Ramos (cell line): Measurements from ENCODE around the gene CHD6.

ENCODE experiments used
- in situ Hi-C: fragments of 300-500 bp; cut with MboI; formaldehyde crosslinking; loops from one replicate; pipeline ENCODE4 v1.14.3; 2022; ENCODE audit warnings: low sequenced_read_pairs; ENCODE audit not compliant: unreplicated experiment

The CHD6 gene

GRCh38 chr20:41621971-41622370 is 3.8 kb upstream of the CHD6 start:
- in situ Hi-C loops = no loop called here

DNA sequence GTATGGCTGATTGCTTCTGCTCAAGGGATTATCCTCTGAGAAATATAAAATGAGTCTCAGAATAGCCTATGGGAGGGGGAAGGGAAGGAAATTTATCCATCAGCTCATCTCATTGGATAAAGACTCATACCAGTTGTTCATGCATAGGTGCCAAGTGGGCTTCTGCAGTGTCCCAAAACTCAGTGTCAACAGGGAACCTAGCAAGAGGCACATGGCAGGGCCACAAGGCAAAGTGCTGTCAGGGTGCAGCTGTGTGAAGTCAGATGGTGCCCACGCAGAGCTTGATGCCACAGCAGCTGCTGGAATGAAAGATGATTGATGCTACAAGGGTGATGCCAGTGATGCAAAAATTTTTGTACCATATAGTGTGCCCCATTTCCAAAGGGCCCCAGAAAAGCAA is 3.2 kb upstream of the CHD6 start:
- in situ Hi-C loops = no loop called here

- in situ Hi-C loops = no loop called here
These were observed 1.4 kb upstream of the CHD6 start for GRCh38 chr20:41619360-41620100.

DNA sequence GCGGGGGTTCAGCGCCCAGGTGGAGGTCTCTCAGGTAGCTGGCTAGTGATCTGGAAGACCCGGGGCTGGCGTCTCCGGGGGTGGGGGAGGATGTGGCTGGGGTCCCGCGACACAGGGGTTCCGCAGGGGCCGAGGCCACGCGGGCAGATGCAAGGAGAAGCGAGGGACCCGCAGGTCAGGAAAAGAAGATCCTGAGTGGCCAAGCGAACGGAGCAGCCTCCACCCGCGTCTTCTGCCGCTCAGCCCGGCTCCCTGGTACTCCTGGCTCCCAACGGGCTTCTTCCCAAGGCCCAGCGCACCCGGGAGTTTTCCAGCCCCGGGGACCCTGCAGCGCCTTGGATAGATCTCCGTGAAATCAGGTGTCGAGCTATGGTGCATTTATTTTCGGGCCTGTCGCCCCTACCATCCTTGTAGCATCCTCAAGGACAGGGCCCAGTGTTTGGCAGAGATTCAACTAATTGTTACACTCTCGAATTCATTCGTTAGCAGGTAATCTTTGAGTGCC is 682 bp upstream of the CHD6 start:
- in situ Hi-C loops = no loop called here

- in situ Hi-C loops = no loop called here
These were observed 897 bp downstream of the CHD6 start for GRCh38 chr20:41617059-41617901.

DNA sequence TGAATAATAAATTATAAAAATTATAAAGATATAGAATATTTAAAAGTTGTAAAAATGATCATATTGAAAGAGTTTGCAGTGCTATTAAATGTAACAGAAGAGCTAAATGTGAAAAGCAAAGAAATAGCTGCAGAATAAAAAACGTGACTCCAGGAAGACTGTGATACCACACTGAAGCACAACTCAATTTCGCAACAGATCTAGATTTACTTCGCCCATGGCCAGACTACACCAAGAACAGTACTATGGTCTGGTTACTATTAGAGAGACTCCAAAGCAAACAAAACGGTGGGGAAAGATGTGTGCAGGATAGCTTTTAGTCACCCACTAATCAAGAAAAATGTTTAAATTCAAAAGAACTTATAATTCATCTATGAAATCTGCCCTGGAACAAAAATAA is 1.9 kb downstream of the CHD6 start:
- in situ Hi-C loops = no loop called here

- in situ Hi-C loops = no loop called here
These were observed 2.5 kb downstream of the CHD6 start for GRCh38 chr20:41615676-41616075.

- in situ Hi-C loops = no loop called here
These were observed 3.1 kb downstream of the CHD6 start for GRCh38 chr20:41615110-41615509.

- in situ Hi-C loops = no loop called here
These were observed 4.9 kb downstream of the CHD6 start for GRCh38 chr20:41613321-41613720.

DNA sequence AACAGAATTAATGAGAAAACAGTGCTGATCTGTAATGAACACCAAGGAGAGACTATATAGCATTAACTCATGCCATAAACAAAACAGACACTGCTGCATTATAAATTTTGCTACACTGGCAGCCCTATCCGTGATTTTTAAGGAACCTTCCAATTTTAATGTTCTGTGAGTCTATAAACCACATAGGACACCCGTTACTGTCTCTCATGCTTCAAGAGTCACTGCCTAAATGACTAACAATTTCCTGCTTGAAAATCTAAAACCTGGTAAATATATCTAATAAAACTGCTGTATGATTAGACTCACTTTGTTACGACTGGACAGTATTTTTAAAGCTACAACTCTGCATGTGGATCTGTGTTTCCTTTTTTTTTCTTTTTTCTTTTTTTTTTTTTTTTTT is 8.7 kb downstream of the CHD6 start:
- in situ Hi-C loops = no loop called here

GRCh38 chr20:41608606-41609005 is 9.6 kb downstream of the CHD6 start:
- in situ Hi-C loops = no loop called here

DNA sequence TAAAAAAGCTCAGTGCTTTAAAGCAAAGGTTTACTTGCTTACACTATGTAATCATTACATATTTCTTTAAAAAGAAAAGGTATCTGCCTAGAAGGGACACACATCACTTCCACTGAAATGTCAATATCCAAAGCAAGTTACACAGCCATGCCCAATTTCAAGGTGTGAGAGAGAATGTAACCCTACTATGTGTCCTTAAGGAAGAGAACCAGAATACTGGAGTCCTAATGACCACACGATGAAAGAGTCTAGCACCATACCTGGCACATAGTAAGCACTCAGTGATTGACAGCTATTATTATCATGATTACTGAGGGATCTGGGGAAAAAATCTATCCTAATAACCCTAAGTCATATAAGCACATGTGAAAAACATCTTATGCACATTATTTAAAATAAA is 10.4 kb downstream of the CHD6 start:
- in situ Hi-C loops = no loop called here

DNA sequence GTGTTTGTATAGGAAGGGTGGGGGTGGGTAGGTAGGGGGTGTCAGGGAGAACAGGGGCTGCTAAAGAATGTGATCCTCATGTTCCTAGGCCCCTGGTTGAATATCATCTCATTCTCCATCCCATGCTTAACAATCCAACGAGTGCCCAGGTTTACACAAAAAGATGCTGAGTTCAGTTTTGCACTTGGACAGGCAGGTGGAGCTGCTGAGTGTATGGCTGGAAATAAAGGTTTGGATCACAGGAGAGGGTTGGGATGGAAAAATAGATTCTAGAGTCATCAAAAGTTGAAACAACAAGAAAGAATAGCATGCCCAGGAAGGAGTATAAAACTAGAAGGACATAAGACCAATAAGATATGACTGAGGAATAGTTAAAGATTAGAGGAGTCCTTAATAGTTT is 14.2 kb downstream of the CHD6 start:
- in situ Hi-C loops = no loop called here

GRCh38 chr20:41601742-41602141 is 16.4 kb downstream of the CHD6 start:
- in situ Hi-C loops = no loop called here

DNA sequence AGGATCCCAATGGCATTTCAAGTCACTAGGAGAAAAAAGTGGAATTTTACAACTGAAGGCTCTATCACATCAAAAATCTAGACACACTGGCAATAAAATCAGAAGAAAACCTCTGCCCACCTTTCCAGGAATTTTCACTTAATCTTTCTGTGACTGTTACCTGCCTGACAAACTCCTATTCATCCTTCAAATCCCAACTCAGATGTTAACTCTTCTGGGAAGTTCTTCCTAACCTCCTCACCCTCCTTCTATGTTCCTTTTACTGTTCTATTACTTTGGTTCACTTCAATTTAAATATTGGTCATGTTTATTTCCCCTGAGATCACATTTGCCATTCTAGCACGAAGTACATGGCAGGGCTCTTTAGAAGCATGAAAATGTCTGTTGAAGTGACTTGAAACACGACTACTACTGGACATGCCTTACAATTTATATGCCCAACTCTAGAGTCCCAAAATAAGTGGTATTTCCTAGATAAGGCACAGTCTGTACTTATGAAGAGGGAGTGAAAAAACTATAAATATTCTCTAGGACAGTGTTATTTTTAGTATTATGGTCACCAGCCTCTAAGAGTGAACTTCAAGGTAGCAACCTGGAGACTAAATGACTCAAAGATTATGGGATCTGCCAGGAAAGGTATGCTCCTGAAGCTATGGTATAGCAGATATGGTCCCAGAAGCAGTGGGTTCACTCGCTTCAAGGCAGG is 17.1 kb downstream of the CHD6 start:
- in situ Hi-C loops = no loop called here

GRCh38 chr20:41599699-41600104 is 18.5 kb downstream of the CHD6 start:
- in situ Hi-C loops = no loop called here

GRCh38 chr20:41598719-41599118 is 19.5 kb downstream of the CHD6 start:
- in situ Hi-C loops = no loop called here

GRCh38 chr20:41594514-41595322 is 23.5 kb downstream of the CHD6 start:
- in situ Hi-C loops = no loop called here

DNA sequence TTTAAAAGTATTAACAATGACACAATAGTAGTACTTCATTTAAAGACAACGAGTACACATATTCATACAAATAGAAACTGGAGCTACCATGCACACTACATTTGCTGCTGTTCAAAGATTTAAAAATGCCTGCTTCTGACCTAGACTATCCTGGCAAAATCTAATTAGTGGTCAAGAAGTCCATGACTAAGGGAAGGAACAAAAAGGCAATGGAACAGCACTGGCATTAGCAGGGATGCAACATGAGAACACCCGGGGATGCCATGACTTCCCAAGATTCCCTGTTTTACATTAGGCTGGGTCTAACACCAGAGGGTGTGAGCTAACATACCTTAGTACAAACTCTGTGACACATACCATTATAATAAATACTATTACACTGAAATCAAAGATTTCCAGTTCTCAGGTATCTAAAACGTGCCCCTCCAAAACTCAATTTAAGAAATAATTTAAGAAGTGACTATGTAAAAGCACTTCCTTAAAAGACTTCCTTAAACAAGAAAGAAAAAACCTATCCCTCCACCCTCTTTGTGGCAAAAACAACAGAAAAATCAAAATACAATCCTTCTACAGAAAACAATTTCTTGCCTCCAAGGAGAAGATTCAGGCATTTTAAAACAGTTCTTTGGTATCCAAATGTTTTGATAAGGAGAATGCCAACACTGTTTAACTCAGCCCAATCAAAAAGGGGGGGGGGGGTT is 25.5 kb downstream of the CHD6 start:
- in situ Hi-C loops = no loop called here
